Skeletal muscle satellite cell (primary cell): ENCODE results near the gene AQP6.
A peak's percentile ranks its signal among the peaks of the same experiment; 100 is the strongest.
"Not testable (repeated sequence)": the region's sequence is repeated elsewhere in the genome, so short reads cannot be mapped to it uniquely, and the experiment has no call there.

ENCODE experiments used
- H3K27me3 ChIP-seq: 2 replicates; pipeline ENCODE4 v1.7.0; 2013; ENCODE audit warnings: low read length; ENCODE audit not compliant: control insufficient read depth, insufficient read depth
- H3K36me3 ChIP-seq: 2 replicates; pipeline ENCODE4 v1.7.0; 2013; ENCODE audit warnings: mild to moderate bottlenecking, control low read depth, low read length; ENCODE audit not compliant: insufficient read depth
- H3K4me1 ChIP-seq: 2 replicates; pipeline ENCODE4 v1.7.0; 2013; ENCODE audit warnings: low read length; ENCODE audit not compliant: control insufficient read depth, insufficient read depth
- H3K4me2 ChIP-seq: 2 replicates; pipeline ENCODE4 v1.7.0; 2013; ENCODE audit warnings: mild to moderate bottlenecking, low read length
- H3K4me3 ChIP-seq: 2 replicates; pipeline ENCODE4 v1.7.0; 2013; ENCODE audit warnings: low read length
- H3K9ac ChIP-seq: 2 replicates; pipeline ENCODE4 v1.7.0; 2013; ENCODE audit warnings: mild to moderate bottlenecking, low read depth, low read length, moderate library complexity
- H3K9me3 ChIP-seq: replicated peaks from 2 replicates; pipeline ENCODE4 v1.7.0; 2013; ENCODE audit warnings: mild to moderate bottlenecking, control low read depth, low read length

The AQP6 gene

GRCh38 chr12:49979016-49979586 lies 6.4 kb downstream of the AQP6 start:
- Histone ChIP-seq H3K27me3 (no peaks in the 10 kb centered on the region), H3K36me3 (no peaks in the 10 kb centered on the region), H3K9me3 (no peaks in the 10 kb centered on the region), H3K4me2 (no peak overlapping the region), H3K9ac (no peak overlapping the region), H3K4me3 (no peak overlapping the region), H3K4me1 (peaks cover 16% of the 10 kb centered on the region)

DNA sequence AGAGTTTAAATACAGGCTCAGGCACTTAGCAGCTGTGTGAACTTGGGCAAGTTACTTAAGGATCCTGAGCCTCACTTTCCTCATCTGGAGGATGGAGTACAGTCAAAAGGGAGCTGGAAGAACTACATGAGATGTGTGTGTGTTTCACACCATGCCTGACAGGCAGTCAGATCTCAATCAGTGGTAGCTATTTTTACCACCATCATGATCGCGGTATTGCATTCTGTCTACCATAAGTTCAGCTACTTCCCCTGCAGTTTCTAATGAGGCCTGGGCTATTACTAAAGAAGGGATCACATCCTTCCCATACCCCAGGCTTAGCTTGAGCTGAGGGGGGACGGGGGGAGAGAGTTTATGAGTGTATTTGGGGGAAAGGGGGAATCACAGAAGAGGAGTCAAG lies 7.0 kb downstream of the AQP6 start:
- H3K27me3 ChIP-seq, result no peaks in the 10 kb centered on the region
- no peaks in the 10 kb centered on the region for H3K36me3 ChIP-seq
- peaks cover 23% of the 10 kb centered on the region for H3K4me1 ChIP-seq
- H3K4me3 ChIP-seq, result no peak overlapping the region
- no peak overlapping the region for H3K9ac ChIP-seq
- H3K4me2 ChIP-seq, result no peak overlapping the region
- H3K9me3 ChIP-seq, result no peaks in the 10 kb centered on the region

- Histone ChIP-seq H3K4me1 (peaks cover 25% of the 10 kb centered on the region), H3K9me3 (no peaks in the 10 kb centered on the region), H3K36me3 (no peaks in the 10 kb centered on the region), H3K4me3 (no peak overlapping the region), H3K9ac (no peak overlapping the region), H3K4me2 (no peak overlapping the region), H3K27me3 (no peaks in the 10 kb centered on the region)
Measured at GRCh38 chr12:49980501-49981349, 8.0 kb downstream of the AQP6 start.

- Histone ChIP-seq H3K4me2 (no peak overlapping the region), H3K9ac (no peak overlapping the region), H3K4me3 (no peak overlapping the region), H3K27me3 (no peaks in the 10 kb centered on the region), H3K36me3 (peaks cover 2% of the 10 kb centered on the region), H3K4me1 (peaks cover 25% of the 10 kb centered on the region), H3K9me3 (no peaks in the 10 kb centered on the region)
Measured at GRCh38 chr12:49982246-49983087, 9.7 kb downstream of the AQP6 start.

DNA sequence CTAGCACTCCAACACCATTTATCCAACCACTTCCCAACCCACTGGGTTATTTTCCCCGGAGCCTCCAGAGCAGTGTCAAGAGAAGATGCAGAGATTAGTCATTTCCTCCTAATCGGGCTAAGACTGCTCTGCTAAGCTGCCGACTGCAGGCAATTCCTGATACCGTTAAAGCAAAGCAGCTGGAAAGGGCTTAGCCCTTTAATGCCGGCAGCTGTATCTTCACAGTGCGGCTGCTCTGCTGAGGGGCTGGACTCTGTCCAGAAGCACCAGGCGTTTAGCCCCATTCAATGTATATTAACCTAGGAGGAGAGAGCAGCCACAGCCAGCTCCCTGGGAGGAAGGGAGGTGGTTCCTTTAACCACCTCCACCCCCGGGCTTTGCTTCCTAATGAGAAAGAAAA lies 11.1 kb downstream of the AQP6 start:
- H3K4me3 ChIP-seq, result peak overlapping the region; percentile 15
- H3K9ac ChIP-seq, result peak overlapping the region; percentile 4
- H3K36me3 ChIP-seq, result peaks cover 15% of the 10 kb centered on the region
- peak overlapping the region; percentile 64 for H3K4me2 ChIP-seq
- no peaks in the 10 kb centered on the region for H3K27me3 ChIP-seq
- H3K4me1 ChIP-seq, result peaks cover 25% of the 10 kb centered on the region
- H3K9me3 ChIP-seq, result no peaks in the 10 kb centered on the region

DNA sequence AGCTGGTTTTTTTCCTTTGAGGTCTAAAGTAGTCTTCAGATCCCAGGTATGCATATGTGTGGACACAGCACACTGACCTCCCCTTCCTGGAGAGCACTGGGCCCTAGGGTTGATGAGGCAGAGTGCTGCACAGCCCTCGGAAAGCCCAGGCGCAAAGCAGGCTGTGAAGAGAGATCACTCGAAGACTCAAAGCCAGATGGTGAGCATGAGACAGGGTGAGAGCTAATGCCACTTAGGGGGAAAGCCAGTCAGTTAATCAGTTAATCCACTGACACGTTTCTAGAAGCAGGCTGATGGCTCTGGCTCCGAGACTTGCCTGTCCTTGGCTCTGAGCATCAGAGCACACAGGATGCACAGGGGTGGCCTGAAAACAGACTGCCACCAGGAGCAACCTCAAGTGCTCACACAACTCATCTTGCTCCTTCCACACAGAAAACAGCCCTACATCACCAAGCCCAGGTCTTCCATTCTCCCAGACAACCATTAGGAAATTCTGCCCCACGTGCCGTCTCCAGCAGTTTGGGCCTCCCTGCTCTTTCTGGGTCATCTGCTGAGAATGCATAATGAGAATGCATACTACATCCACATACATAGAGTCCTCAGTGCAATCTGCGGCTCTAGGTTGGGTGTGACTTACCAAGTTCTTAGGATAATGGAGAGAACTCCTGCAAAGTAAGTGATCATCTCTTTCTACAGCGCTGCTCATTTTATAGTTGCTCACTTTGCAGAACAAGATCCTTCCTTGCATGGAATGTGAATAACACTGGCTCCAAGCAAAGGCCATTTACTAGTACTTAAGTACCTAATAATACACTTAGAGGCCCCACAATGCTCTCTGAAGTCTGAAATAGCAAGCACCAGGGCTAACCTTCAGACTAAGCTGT lies 12.0 kb downstream of the AQP6 start:
- Histone ChIP-seq H3K9me3 (no peaks in the 10 kb centered on the region), H3K4me3 (no peak overlapping the region), H3K27me3 (no peaks in the 10 kb centered on the region), H3K4me2 (peak overlapping the region; percentile 64), H3K9ac (no peak overlapping the region), H3K36me3 (peaks cover 15% of the 10 kb centered on the region), H3K4me1 (peaks cover 25% of the 10 kb centered on the region)

DNA sequence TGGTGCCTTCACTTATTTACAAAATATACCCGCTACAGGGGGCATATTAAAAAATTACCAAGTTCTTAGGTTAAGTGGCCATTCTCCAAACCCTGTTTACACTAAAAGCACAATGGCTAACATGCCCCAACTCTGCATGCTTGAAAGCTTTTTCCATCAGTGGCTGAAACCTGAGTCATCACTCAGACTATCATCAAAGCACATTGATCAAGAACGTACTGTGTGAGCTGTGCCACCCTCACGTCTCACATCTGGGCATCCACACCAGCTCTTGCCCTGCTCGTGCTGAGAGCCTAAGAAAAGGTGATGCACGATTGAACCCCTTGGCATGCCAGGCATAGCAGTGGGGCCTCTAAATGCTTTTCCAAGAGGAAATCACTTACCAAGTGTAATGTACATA lies 13.2 kb downstream of the AQP6 start:
- H3K4me1 ChIP-seq, result peaks cover 37% of the 10 kb centered on the region
- no peak overlapping the region for H3K4me2 ChIP-seq
- H3K4me3 ChIP-seq, result no peak overlapping the region
- H3K9ac ChIP-seq, result no peak overlapping the region
- peaks cover 20% of the 10 kb centered on the region for H3K36me3 ChIP-seq
- no peaks in the 10 kb centered on the region for H3K27me3 ChIP-seq
- no peaks in the 10 kb centered on the region for H3K9me3 ChIP-seq

DNA sequence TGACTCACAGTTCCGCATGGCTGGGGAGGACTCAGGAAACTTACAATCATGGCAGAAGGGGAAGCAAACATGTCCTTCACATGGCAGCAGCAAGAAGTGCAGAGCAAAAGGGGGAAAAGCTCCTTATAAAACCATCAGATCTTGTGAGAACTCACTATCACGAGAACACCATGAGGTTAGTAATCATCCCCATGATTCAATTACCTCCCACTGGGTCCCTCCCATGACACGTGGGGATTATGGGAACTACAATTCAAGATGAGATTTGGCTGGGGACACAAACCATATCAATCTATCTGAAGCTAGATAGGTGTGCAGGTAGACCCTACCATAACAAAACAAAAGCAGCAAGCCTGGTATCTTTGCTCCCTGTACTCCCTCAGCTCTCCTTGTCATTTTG lies 13.7 kb downstream of the AQP6 start:
- not testable (repeated sequence) for H3K9ac ChIP-seq, H3K27me3 ChIP-seq, H3K4me3 ChIP-seq, H3K4me2 ChIP-seq, H3K9me3 ChIP-seq
- Histone ChIP-seq H3K4me1 (peaks cover 37% of the 10 kb centered on the region), H3K36me3 (peaks cover 22% of the 10 kb centered on the region)

- Histone ChIP-seq H3K27me3 (no peaks in the 10 kb centered on the region), H3K4me2 (no peak overlapping the region), H3K4me1 (peaks cover 32% of the 10 kb centered on the region), H3K36me3 (peaks cover 33% of the 10 kb centered on the region), H3K9ac (no peak overlapping the region), H3K9me3 (no peaks in the 10 kb centered on the region), H3K4me3 (no peak overlapping the region)
Measured at GRCh38 chr12:49987625-49988303, 15.0 kb downstream of the AQP6 start.

DNA sequence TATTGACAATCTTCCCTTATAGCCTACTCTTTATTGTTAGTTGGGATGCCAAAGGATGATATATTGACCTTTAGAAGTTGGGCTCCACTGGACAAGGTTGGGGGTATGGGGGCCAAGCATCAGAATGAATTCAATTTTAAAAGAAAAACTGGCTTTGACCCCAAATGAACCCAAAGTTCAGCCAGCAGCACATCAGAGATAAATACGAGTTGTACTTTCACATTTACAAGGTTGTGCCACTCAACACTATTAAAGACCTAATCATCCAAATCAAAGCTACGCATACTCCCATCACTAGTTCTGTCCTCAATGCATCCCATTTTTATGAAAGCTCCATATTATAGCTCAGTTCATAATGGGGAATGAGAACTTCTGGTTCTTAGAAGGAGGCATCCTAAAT lies 16.7 kb downstream of the AQP6 start:
- Histone ChIP-seq H3K4me1 (peaks cover 18% of the 10 kb centered on the region), H3K36me3 (peaks cover 45% of the 10 kb centered on the region)
- not testable (repeated sequence) for H3K27me3 ChIP-seq, H3K9ac ChIP-seq, H3K9me3 ChIP-seq, H3K4me3 ChIP-seq, H3K4me2 ChIP-seq
